Endodermal cell (in vitro differentiated cells): ENCODE results near the gene CMPK1. TPM values are rescaled to one million over a fixed set of nuclear protein-coding genes. Genes with fewer than 3 reads are reported as not detected.

ENCODE experiments used
- DNase-seq: peaks from one replicate; pipeline ENCODE4 v3.0.0-alpha.2; 2017
- H3K27ac ChIP-seq: 2 replicates; pipeline ENCODE4 v1.5.1; 2013; ENCODE audit warnings: mild to moderate bottlenecking, low read depth, low read length, moderate library complexity
- H3K27me3 ChIP-seq: 2 replicates; pipeline ENCODE4 v1.6.1; 2013; ENCODE audit warnings: mild to moderate bottlenecking, low read length, moderate library complexity; ENCODE audit not compliant: insufficient read depth, control insufficient read depth, poor library complexity, severe bottlenecking
- H3K36me3 ChIP-seq: 2 replicates; pipeline ENCODE4 v1.7.0; 2013; ENCODE audit warnings: mild to moderate bottlenecking, low read length, moderate library complexity; ENCODE audit not compliant: control insufficient read depth, insufficient read depth
- H3K4me1 ChIP-seq: one replicate; pipeline ENCODE4 v1.7.0; 2013; ENCODE audit warnings: low read length; ENCODE audit not compliant: control insufficient read depth, insufficient read depth
- H3K4me3 ChIP-seq: 2 replicates; pipeline ENCODE4 v1.5.1; 2013; ENCODE audit warnings: mild to moderate bottlenecking, low read length, moderate library complexity
- H3K9ac ChIP-seq: 2 replicates; pipeline ENCODE4 v1.6.1; 2013; ENCODE audit warnings: mild to moderate bottlenecking, low read length, moderate library complexity; ENCODE audit not compliant: poor library complexity, severe bottlenecking; ENCODE audit errors: extremely low read depth
- H3K9me3 ChIP-seq: 2 replicates; pipeline ENCODE4 v1.6.1; 2013; ENCODE audit warnings: mild to moderate bottlenecking, low read length, moderate library complexity; ENCODE audit not compliant: control insufficient read depth
- H3K27ac Mint-ChIP-seq: 2 replicates; pipeline ENCODE4 v1.8.0; 2020; ENCODE audit warnings: mixed read lengths
- H3K27me3 Mint-ChIP-seq: 2 replicates; pipeline ENCODE4 v1.8.0; 2021; ENCODE audit warnings: mild to moderate bottlenecking, mixed read lengths; ENCODE audit not compliant: insufficient read depth
- H3K36me3 Mint-ChIP-seq: 2 replicates; pipeline ENCODE4 v1.8.0; 2020; ENCODE audit warnings: low read depth, mixed read lengths
- H3K4me1 Mint-ChIP-seq: 2 replicates; pipeline ENCODE4 v1.8.0; 2020; ENCODE audit warnings: mixed read lengths
- H3K4me3 Mint-ChIP-seq: 2 replicates; pipeline ENCODE4 v1.8.0; 2020; ENCODE audit warnings: mild to moderate bottlenecking, moderate library complexity, mixed read lengths
- H3K9me3 Mint-ChIP-seq: 2 replicates; pipeline ENCODE4 v1.8.0; 2020; ENCODE audit warnings: mild to moderate bottlenecking, mixed read lengths
- CTCF ChIP-seq: fragments of 200-600 bp; sonication (generic); conservative IDR thresholded peaks from 2 replicates; pipeline ENCODE4 v1.5.0; 2021; ENCODE audit warnings: antibody characterized with exemption, mild to moderate bottlenecking
- WGBS, 2 experiments: methylation state at CpG; one replicate each; pipeline versions ENCODE4 v1.1.5 to v1.1.7; 2013; ENCODE audit warnings: missing lambda C conversion rate in 2 of 2, mixed read lengths in 1 of 2; ENCODE audit not compliant: insufficient coverage in 1 of 2, insufficient read length in 1 of 2; 5-methylcytosine and 5-hydroxymethylcytosine counted together
- total RNA-seq, 2 donors: library from RNA; stranded (reverse); fragmentation: NEBNext Ultra II Directional in 1 of 2; extraction: Animal tissue kit (Norgen Biotek cat#: 25700) in 1 of 2; gene quantifications; 2 replicates in 1 of 2; 3 replicates in 1 of 2; pipeline ENCODE4 v1.2.1, GENCODE V29; 2021

The CMPK1 gene
- total RNA-seq, 2 donors from 2014 or later: 41.6 to 42.0 TPM

- H3K36me3 Mint-ChIP-seq: no peaks in the 10 kb centered on the region
- TF ChIP-seq CTCF: no peak
- peaks cover 33% of the 10 kb centered on the region for H3K27me3 ChIP-seq
- no peaks in the 10 kb centered on the region for H3K9me3 ChIP-seq
- 91% methylated on average over 4 of the region's 4 CpGs; no CpG with 5 or more reads in 1 of the 2 experiments for WGBS, 2 experiments
- no peaks in the 10 kb centered on the region for H3K36me3 ChIP-seq
- no peak overlapping the region for H3K27ac ChIP-seq
- DNase-seq: no peak
- H3K4me3 Mint-ChIP-seq: no peak overlapping the region
- no peaks in the 10 kb centered on the region for H3K4me1 ChIP-seq
- no peak overlapping the region for H3K9ac ChIP-seq
- no peak overlapping the region for H3K27ac Mint-ChIP-seq
- peaks cover 64% of the 10 kb centered on the region for H3K27me3 Mint-ChIP-seq
- peaks cover 6% of the 10 kb centered on the region for H3K4me1 Mint-ChIP-seq
- H3K4me3 ChIP-seq: no peak overlapping the region
- H3K9me3 Mint-ChIP-seq: no peaks in the 10 kb centered on the region
Measured at GRCh38 chr1:47403321-47403910, 69.8 kb downstream of the CMPK1 start.

- H3K4me3 ChIP-seq: no peak overlapping the region
- H3K4me1 ChIP-seq: no peaks in the 10 kb centered on the region
- H3K27ac ChIP-seq: no peak overlapping the region
- H3K4me3 Mint-ChIP-seq: no peak overlapping the region
- WGBS, 2 experiments: 84 to 90% methylated on average over 2 to 5 of the region's 5 CpGs
- H3K9me3 Mint-ChIP-seq: no peaks in the 10 kb centered on the region
- H3K9ac ChIP-seq: no peak overlapping the region
- H3K27ac Mint-ChIP-seq: no peak overlapping the region
- no peaks in the 10 kb centered on the region for H3K36me3 ChIP-seq
- H3K4me1 Mint-ChIP-seq: peaks cover 6% of the 10 kb centered on the region
- DNase-seq: no peak
- H3K27me3 ChIP-seq: peaks cover 32% of the 10 kb centered on the region
- H3K9me3 ChIP-seq: no peaks in the 10 kb centered on the region
- H3K36me3 Mint-ChIP-seq: no peaks in the 10 kb centered on the region
- H3K27me3 Mint-ChIP-seq: peaks cover 65% of the 10 kb centered on the region
- TF ChIP-seq CTCF: no peak
Measured at GRCh38 chr1:47405697-47406096, 72.1 kb downstream of the CMPK1 start.

- Histone ChIP-seq H3K4me3 (no peak overlapping the region), H3K27me3 (peaks cover 34% of the 10 kb centered on the region), H3K9me3 (no peaks in the 10 kb centered on the region), H3K4me1 (no peaks in the 10 kb centered on the region), H3K9ac (no peak overlapping the region), H3K36me3 (no peaks in the 10 kb centered on the region), H3K27ac (no peak overlapping the region)
- H3K27ac Mint-ChIP-seq: no peak overlapping the region
- no peak for DNase-seq
- H3K4me3 Mint-ChIP-seq: no peak overlapping the region
- no peak for TF ChIP-seq CTCF
- 60 to 99% methylated on average over 2 to 5 of the region's 5 CpGs for WGBS, 2 experiments
- H3K9me3 Mint-ChIP-seq: no peaks in the 10 kb centered on the region
- peaks cover 66% of the 10 kb centered on the region for H3K27me3 Mint-ChIP-seq
- no peaks in the 10 kb centered on the region for H3K36me3 Mint-ChIP-seq
- H3K4me1 Mint-ChIP-seq: peaks cover 6% of the 10 kb centered on the region
Measured at GRCh38 chr1:47406966-47407365, 73.4 kb downstream of the CMPK1 start.
